Measurements from ENCODE around the gene GPR68.

DNA sequence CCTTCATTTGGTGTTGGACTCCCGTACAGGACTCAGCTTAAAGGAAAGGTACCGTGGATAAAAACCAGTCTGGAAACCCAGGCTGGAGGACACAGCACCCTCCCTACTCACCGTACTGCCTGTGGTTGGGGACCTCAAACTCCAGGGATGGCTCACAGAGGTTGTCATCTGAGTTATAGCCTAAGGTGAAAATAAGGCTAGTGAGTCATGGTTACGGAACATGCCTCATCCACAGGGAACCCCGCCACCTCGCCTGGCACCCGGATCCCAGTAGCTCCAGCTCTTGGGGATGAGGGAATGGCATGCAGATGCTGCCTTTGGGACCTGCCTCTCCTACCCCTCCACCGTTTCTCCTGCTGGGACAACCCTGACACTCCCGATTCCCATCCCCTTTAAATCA lies 36.8 kb upstream of the GPR68 start:
- TF ChIP-seq, protein P1, sequence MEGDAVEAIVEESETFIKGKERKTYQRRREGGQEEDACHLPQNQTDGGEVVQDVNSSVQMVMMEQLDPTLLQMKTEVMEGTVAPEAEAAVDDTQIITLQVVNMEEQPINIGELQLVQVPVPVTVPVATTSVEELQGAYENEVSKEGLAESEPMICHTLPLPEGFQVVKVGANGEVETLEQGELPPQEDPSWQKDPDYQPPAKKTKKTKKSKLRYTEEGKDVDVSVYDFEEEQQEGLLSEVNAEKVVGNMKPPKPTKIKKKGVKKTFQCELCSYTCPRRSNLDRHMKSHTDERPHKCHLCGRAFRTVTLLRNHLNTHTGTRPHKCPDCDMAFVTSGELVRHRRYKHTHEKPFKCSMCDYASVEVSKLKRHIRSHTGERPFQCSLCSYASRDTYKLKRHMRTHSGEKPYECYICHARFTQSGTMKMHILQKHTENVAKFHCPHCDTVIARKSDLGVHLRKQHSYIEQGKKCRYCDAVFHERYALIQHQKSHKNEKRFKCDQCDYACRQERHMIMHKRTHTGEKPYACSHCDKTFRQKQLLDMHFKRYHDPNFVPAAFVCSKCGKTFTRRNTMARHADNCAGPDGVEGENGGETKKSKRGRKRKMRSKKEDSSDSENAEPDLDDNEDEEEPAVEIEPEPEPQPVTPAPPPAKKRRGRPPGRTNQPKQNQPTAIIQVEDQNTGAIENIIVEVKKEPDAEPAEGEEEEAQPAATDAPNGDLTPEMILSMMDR (IDR thresholded peaks at IDR 0.05) = no peak
- TF ChIP-seq POLR2A (IDR thresholded peaks at IDR 0.05) = no peak

Measured in body of pancreas (tissue), 4 donors.